ENCODE measurements around the gene SPRED1.

DNA sequence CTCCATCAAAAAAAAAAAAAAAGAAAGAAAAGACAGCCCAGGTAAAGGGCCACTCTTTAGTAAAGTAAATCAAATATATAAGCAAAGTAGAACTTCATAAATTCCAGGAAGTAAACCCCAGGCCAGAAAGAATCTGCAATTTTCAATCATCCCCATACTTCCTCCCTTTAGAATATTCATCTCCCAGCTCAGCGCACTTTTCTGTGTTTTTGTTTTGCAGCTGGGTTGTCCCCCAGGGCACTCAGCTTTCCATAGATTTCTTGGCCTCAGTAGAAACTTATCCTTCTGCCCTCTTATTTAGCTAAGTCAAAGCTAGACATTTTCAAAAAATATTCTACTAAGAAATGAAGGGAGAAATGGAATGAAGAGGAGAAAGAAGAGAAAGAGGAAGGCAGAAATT is 24.0 kb upstream of the SPRED1 start:
- TF ChIP-seq POLR2AphosphoS5 (IDR thresholded peaks at IDR 0.05; ENCODE audit: low read depth, low read length): no peak
- TF ChIP-seq SIN3A (IDR thresholded peaks at IDR 0.05; ENCODE audit: borderline replicate concordance, insufficient read depth, low read depth, low read length): no peak
- TF ChIP-seq, protein P1, sequence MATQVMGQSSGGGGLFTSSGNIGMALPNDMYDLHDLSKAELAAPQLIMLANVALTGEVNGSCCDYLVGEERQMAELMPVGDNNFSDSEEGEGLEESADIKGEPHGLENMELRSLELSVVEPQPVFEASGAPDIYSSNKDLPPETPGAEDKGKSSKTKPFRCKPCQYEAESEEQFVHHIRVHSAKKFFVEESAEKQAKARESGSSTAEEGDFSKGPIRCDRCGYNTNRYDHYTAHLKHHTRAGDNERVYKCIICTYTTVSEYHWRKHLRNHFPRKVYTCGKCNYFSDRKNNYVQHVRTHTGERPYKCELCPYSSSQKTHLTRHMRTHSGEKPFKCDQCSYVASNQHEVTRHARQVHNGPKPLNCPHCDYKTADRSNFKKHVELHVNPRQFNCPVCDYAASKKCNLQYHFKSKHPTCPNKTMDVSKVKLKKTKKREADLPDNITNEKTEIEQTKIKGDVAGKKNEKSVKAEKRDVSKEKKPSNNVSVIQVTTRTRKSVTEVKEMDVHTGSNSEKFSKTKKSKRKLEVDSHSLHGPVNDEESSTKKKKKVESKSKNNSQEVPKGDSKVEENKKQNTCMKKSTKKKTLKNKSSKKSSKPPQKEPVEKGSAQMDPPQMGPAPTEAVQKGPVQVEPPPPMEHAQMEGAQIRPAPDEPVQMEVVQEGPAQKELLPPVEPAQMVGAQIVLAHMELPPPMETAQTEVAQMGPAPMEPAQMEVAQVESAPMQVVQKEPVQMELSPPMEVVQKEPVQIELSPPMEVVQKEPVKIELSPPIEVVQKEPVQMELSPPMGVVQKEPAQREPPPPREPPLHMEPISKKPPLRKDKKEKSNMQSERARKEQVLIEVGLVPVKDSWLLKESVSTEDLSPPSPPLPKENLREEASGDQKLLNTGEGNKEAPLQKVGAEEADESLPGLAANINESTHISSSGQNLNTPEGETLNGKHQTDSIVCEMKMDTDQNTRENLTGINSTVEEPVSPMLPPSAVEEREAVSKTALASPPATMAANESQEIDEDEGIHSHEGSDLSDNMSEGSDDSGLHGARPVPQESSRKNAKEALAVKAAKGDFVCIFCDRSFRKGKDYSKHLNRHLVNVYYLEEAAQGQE (IDR thresholded peaks at IDR 0.05; ENCODE audit: insufficient read depth in 1 of 2, low read depth in 2 of 2, low read length in 1 of 2): no peak
- TF ChIP-seq, protein P2, sequence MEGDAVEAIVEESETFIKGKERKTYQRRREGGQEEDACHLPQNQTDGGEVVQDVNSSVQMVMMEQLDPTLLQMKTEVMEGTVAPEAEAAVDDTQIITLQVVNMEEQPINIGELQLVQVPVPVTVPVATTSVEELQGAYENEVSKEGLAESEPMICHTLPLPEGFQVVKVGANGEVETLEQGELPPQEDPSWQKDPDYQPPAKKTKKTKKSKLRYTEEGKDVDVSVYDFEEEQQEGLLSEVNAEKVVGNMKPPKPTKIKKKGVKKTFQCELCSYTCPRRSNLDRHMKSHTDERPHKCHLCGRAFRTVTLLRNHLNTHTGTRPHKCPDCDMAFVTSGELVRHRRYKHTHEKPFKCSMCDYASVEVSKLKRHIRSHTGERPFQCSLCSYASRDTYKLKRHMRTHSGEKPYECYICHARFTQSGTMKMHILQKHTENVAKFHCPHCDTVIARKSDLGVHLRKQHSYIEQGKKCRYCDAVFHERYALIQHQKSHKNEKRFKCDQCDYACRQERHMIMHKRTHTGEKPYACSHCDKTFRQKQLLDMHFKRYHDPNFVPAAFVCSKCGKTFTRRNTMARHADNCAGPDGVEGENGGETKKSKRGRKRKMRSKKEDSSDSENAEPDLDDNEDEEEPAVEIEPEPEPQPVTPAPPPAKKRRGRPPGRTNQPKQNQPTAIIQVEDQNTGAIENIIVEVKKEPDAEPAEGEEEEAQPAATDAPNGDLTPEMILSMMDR (IDR thresholded peaks at IDR 0.05): no peak

Measured in Panc1 (cell line).